NCI-H69 (cell line): ENCODE results near the gene FRYL.
A peak's percentile ranks its signal among the peaks of the same experiment; 100 is the strongest.
"Not testable (repeated sequence)": the region's sequence is repeated elsewhere in the genome, so short reads cannot be mapped to it uniquely, and the experiment has no call there.

Experiments
- DNase-seq: peaks from one replicate; lab custom pipeline; 2025; lab: John Stamatoyannopoulos, UW

FRYL gene

GRCh38 chr4:48489683-48490011 lies 290.4 kb downstream of the FRYL start:
- no peak for DNase-seq

DNA sequence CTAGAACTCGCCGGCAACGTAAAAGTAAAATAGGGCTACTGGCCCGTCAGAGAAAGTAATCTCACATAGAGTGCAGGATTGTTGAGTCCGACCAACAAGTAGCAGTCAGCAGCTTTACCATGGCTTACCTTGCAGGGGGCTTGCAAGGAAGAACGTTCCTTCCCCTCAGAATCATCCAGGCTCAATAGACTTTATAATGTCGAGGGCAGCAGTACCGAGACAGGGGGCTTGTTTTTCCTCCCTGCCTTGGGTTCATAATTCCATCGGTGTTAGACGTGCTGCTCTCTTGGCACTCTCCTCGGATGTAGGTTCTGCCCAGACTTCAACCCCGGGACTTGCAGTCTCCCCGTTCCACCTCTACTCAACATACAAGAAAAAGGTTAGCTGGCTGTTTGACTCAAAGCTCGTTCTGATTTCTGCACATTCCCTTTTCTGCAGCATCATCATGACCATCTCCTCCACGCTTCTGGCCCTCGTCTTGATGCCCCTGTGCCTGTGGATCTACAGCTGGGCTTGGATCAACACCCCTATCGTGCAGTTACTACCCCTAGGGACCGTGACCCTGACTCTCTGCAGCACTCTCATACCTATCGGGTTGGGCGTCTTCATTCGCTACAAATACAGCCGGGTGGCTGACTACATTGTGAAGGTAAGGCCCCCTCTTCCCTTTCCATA lies 295.4 kb downstream of the FRYL start:
- DNase-seq, result peak; percentile 2

DNA sequence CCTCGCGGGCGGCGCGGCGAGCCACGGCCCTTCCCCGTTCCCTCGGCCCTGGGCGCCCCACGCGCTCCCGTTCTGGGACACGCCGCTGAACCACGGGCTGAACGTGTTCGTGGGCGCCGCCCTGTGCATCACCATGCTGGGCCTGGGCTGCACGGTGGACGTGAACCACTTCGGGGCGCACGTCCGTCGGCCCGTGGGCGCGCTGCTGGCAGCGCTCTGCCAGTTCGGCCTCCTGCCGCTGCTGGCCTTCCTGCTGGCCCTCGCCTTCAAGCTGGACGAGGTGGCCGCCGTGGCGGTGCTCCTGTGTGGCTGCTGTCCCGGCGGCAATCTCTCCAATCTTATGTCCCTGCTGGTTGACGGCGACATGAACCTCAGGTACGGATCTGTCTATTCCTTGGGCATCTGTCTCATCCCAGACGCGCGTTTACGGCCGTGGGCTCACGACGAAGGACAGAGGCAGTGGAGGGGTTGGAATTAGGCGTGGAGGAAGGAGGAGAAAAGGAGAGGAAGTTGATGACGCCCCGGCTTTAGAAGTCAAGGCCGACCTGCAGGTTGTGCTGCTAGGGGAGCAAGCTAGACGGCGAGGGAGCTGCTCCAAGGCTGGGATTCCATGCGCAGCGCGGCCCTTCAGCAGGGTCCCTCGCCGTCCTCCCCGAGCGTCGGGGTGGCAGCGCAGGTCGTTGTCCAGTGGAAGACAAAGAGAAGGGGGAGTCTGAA lies 296.1 kb downstream of the FRYL start:
- DNase-seq, result peak; percentile 36

DNA sequence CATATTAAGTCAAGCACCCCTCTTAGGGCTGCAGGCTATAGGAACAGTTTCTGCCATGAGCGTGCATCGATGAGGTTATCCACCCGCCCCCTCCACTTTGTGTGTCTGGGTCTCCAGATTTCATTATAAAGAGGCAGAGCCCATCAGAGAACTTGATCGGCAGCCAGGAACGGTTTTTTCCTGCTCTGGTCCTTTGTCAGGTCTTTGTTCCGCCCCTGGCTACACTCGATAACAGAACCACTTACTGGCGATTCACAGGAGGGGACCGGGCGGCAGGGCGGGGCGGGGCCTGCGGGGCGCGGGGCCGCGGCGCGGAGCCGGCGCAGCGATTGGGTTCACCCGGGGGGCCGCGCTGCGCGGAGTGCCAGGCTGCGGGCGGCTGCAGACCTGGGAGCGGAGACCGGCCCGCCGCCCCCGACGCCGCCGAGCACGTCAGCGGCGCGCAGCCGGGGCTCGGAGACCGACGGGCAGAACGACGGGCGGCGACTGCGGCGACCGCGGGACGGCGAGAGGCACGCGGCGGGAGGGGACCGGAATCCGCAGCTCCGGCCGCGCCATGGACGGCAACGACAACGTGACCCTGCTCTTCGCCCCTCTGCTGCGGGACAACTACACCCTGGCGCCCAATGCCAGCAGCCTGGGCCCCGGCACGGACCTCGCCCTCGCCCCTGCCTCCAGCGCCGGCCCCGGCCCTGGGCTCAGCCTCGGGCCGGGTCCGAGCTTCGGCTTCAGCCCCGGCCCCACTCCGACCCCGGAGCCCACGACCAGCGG lies 296.9 kb downstream of the FRYL start, which contains the start of gene SLC10A4:
Gene SLC10A4, plus strand, starts transcription at position 338 of the 771 bp plus-strand sequence. Its CDS starts 219 bp downstream, at position 557.
- DNase-seq, result peak; percentile 79

GRCh38 chr4:48481581-48481980 lies 298.5 kb downstream of the FRYL start:
- no peak for DNase-seq

DNA sequence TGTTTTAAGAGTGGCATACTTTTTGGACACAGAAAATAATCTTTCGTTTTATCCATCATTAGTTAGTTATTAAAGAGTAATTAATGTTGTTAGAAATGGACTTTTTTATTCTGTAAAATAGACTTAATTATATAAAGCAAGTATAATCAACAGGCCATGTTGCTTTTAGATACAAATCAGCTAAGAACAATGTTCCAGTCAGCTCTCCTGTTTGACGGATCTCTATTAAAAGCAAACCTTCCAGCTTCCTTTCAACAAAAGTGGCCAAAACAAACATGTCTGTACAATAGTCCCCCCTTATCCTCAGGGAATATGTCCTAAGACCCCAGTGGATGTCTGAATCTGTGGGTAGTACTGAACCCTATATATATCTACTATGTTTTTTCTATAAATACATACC lies 301.8 kb downstream of the FRYL start:
- DNase-seq, result no peak

- no peak for DNase-seq
Measured at GRCh38 chr4:48475770-48476169, 304.3 kb downstream of the FRYL start.

DNA sequence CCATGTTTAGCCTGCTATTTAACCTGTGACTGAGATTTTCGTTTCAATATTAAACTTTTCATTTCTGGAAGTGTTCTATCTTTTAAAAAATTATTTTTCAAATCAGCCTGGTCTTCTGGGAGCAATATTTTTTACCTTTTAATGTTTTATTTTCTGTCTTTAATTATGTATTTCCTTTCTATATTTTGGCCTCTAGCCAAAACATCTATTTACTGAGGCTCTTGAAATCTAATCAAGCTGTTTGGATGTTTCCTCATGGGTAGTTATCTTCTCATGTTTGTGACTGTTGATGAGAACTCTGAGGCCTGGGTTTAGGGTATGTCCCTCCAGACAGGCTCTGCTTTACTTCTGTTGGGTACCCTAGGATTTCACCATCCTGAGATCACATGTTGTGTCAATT lies 307.3 kb downstream of the FRYL start:
- DNase-seq, result peak; percentile 46

GRCh38 chr4:48470570-48470969 lies 309.5 kb downstream of the FRYL start:
- DNase-seq, result peak; percentile 17

- DNase-seq, result no peak
Measured at GRCh38 chr4:48470137-48470536, 309.9 kb downstream of the FRYL start.

GRCh38 chr4:48467891-48468290 lies 312.2 kb downstream of the FRYL start:
- DNase-seq, result no peak

GRCh38 chr4:48467442-48467841 lies 312.6 kb downstream of the FRYL start:
- peak; percentile 7 for DNase-seq

GRCh38 chr4:48462363-48462762 lies 317.7 kb downstream of the FRYL start:
- DNase-seq, result peak; percentile 87

DNA sequence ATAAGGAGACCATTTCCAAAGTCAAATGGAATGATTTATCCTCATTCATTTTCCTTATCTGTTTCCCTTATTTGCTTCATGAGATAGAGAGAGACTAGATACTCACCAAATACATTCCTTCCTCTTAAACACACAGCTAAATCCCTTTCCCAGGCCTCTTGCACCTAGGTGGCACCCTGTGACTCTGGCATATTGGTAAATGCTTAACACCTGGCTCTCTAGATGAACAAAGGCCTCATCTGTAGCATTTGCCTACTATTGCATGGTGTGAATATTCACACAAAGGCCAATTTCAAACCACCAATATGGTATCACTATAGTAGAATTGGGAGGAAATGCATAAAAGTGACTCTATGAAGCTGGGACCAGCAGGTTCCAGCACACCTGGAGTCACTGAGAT lies 319.1 kb downstream of the FRYL start:
- no peak for DNase-seq

DNA sequence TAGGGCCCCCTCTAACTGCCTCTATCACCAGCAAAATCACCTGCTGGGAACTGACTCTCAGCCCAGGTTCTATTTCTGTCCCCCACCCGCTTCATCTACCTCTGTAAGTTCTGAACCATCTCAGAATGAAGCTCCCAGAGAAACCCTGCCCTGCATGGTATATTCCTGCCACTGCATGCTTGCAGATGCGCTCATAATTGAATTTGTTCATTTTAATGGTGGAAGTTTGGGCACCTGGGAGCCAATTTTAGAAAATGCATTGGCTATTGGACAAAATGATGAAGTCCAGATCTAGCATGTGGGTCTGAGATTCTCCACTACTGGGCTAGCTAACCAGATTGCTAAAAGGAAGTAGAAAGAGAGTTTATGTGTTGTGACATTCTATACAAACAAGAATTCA lies 325.5 kb downstream of the FRYL start:
- DNase-seq, result no peak

DNA sequence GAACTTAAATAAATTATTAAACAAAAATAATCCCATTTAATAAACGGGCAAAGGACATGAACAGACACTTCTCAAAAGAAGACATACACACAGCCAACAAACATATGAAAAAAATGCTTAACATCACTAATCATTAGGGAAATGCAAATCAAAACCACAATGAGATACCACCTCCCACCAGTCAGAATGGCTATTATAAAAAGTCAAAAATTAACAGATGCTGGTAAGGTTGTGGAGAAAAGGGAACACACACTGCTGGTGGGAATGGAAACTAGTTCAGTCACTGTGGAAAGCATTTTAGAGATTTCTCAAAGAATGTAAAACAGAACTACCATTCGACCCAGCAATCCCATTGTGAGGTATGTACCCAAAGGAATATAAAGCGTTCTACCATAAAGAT lies 328.4 kb downstream of the FRYL start:
- not testable (repeated sequence) for DNase-seq

DNA sequence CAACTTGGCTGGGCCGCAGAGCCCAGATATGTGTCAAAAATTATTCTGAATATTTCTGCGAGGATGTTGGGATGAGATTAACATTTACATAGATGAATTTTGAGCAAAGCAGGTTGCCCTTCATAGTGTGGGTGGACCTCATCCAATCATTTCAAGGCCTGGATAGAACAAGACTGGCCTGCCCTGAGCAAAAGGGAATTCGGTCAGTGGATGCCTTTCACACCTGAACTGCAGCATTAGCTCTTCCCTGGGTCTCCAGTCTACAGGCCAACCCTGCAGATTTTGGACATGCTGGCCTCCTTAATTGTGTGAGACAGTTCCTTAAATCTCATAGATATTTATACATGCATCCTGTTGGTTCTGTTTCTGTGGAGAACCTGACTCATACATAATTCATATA lies 329.3 kb downstream of the FRYL start:
- DNase-seq, result no peak

GRCh38 chr4:48449151-48449550 lies 330.9 kb downstream of the FRYL start:
- no peak for DNase-seq
